Bronchial epithelial cell (primary cell): ENCODE data around the gene RALBP1. TPM values are rescaled to one million over a fixed set of nuclear protein-coding genes. Genes with fewer than 3 reads are reported as not detected.

Source experiments
- DNase-seq: peaks from one replicate; pipeline ENCODE4 v3.0.0-alpha.2; 2010; ENCODE audit warnings: low read depth
- FAIRE-seq: peaks from 2 replicates; lab custom pipeline; 2011; peaks lifted over from hg19 to GRCh38; lab: Jason Lieb, UNC
- H3K27me3 ChIP-seq: 2 replicates; pipeline ENCODE4 v1.5.1; 2011; ENCODE audit warnings: low read length; ENCODE audit not compliant: control insufficient read depth, insufficient read depth
- H3K36me3 ChIP-seq: 2 replicates; pipeline ENCODE4 v1.5.1; 2011; ENCODE audit warnings: low read length; ENCODE audit not compliant: control insufficient read depth, insufficient read depth
- H3K4me3 ChIP-seq: 2 replicates; pipeline ENCODE4 v1.5.1; 2011; ENCODE audit warnings: mild to moderate bottlenecking, low read depth, low read length, control low read depth
- CTCF ChIP-seq: IDR thresholded peaks from 2 replicates; pipeline ENCODE4 v1.5.1; 2011; ENCODE audit warnings: mild to moderate bottlenecking, moderate library complexity, low read length, control low read depth, inconsistent platforms; ENCODE audit not compliant: insufficient read depth, severe bottlenecking
- total RNA-seq: library from RNA; depleted of rRNA; stranded (reverse); fragments of >200 nt; gene quantifications from 2 replicates; pipeline ENCODE4 v1.2.1, GENCODE V29; 2014

RALBP1 gene
- total RNA-seq, 1 donor from 2014 or later, result 63.7 TPM

DNA sequence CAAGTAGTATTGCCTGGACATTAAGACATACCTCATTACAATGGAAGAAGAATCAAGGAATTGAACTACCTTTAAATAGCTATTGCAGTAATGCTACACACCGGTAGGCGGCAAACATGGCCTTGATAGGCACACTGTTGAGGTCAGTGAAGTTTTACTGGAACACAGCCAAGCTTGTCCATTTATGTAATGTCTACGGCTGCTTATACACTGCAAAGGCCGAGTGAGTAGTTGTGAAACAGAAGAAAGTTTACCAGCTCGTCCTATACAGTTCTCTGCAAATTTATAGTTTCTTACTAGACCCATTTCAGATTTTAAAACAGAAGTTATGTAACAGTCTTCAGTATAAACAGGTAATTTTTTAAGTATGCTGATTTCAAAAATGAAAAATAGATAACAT lies 100.2 kb downstream of the RALBP1 start:
- no peak overlapping the region for H3K4me3 ChIP-seq
- no peak for FAIRE-seq
- TF ChIP-seq CTCF, result peak; percentile 74
- no peaks in the 10 kb centered on the region for H3K27me3 ChIP-seq
- peak; percentile 95 for DNase-seq
- H3K36me3 ChIP-seq, result peaks cover 16% of the 10 kb centered on the region

- Histone ChIP-seq H3K4me3 (no peak overlapping the region), H3K36me3 (peaks cover 16% of the 10 kb centered on the region), H3K27me3 (no peaks in the 10 kb centered on the region)
- no peak for TF ChIP-seq CTCF
- FAIRE-seq (no peak), DNase-seq (no peak)
Observed at GRCh38 chr18:9577361-9577760, 102.0 kb downstream of the RALBP1 start.

DNA sequence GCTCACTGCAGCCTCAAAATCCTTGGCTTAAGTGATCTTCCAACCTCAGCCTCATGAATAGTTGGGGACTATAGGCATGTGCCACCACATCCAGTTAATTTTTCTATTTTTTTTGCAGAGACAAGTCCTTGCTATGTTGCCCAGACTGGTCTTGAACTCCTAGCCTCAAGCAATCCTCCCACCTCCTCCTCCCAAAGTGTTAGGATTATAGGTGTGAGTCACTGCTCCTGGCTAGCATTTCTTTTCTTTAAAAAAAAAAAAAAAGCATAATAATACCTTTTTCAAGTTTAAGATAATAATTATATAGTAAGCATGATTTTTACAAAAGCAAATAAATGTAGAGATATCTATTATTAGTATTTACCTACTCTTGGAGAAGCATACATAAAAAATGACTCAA lies 103.0 kb downstream of the RALBP1 start:
- peaks cover 18% of the 10 kb centered on the region for H3K36me3 ChIP-seq
- no peak for TF ChIP-seq CTCF
- no peak for FAIRE-seq

GRCh38 chr18:9581667-9582066 lies 106.4 kb downstream of the RALBP1 start:
- no peak for TF ChIP-seq CTCF
- H3K27me3 ChIP-seq, result no peaks in the 10 kb centered on the region
- FAIRE-seq, result no peak
- DNase-seq, result no peak
- peaks cover 15% of the 10 kb centered on the region for H3K36me3 ChIP-seq
- no peak overlapping the region for H3K4me3 ChIP-seq

More for the DNA sequence above, 103.0 kb downstream of the RALBP1 start:
- peak; percentile 50 for DNase-seq
- Histone ChIP-seq H3K27me3 (no peaks in the 10 kb centered on the region), H3K4me3 (no peak overlapping the region)

- Histone ChIP-seq H3K27me3 (no peaks in the 10 kb centered on the region), H3K4me3 (no peak overlapping the region), H3K36me3 (peaks cover 15% of the 10 kb centered on the region)
- no peak for FAIRE-seq
- DNase-seq, result no peak
- TF ChIP-seq CTCF, result no peak
Observed at GRCh38 chr18:9586814-9587213, 111.5 kb downstream of the RALBP1 start.

Other genes with a start within 250 kb of the RALBP1 start
- gene TWSG1, start 140.7 kb upstream of the RALBP1 start, total RNA-seq, result 25.8 and 31.5 TPM in 2 replicates
- gene PPP4R1, start 139.0 kb downstream of the RALBP1 start, total RNA-seq, result 187 and 199 TPM in 2 replicates
- 47.7 and 48.5 TPM in 2 replicates for gene RAB31, start 232.8 kb downstream of the RALBP1 start, total RNA-seq